HCT116 (cell line): ENCODE results near the gene TSPAN15. TPM values are rescaled to one million over a fixed set of nuclear protein-coding genes. Genes with fewer than 3 reads are reported as not detected.
A peak's percentile ranks its signal among the peaks of the same experiment; 100 is the strongest.

Experiments used
- ATAC-seq: fragments of 200-7000 bp; cut with Tn5 transposase; 2 replicates; pipeline ENCODE4 v1.9.1; 2020; ENCODE audit warnings: mild to moderate bottlenecking, moderate library complexity
- BruUV-seq: library from RNA; stranded (reverse); fragments of 400-500 nt; replicated peaks from 2 replicates; lab custom pipeline; 2021; lab: Mats Ljungman, UMichigan
- CTCF ChIA-PET: fragments of 300-600 bp; sonication (Branson Sonifier 250); formaldehyde crosslinking; loops from one replicate; lab custom pipeline; 2021; ENCODE audit warnings: antibody characterized with exemption; lab: Charles Lee
- POLR2A ChIA-PET: fragments of 300-600, 350-600 bp; sonication (Branson Sonifier 250); formaldehyde crosslinking; loops from one replicate; lab custom pipeline; 2021; ENCODE audit warnings: antibody characterized with exemption; lab: Charles Lee
- RAD21 ChIA-PET, 2 experiments: fragments of 300-600 bp; sonication (Branson Sonifier 250); formaldehyde crosslinking; loops; one replicate each; lab custom pipeline; 2023; ENCODE audit warnings: low total read pairs in 2 of 2; ENCODE audit not compliant: uncharacterized antibody in 2 of 2, unreplicated experiment in 2 of 2, low non-redundant PET in 1 of 2; lab: Charles Lee
- DNase-seq: peaks from one replicate; pipeline ENCODE4 v3.0.0-alpha.2; 2010; ENCODE audit warnings: low read depth, low spot score
- H2AFZ ChIP-seq: fragments of 200-600 bp; shearing (Covaris generic), sonication (generic); 2 replicates; pipeline ENCODE4 v1.6.1; 2017; ENCODE audit warnings: low read depth, mixed run types, mixed read lengths, antibody characterized with exemption, low read length; ENCODE audit not compliant: poor library complexity, severe bottlenecking
- H3K27ac ChIP-seq: 2 replicates; pipeline ENCODE4 v1.5.1; 2012; ENCODE audit warnings: low read depth, low read length
- H3K27me3 ChIP-seq: fragments of 200-600 bp; sonication (generic); 2 replicates; pipeline ENCODE4 v1.6.1; 2016; ENCODE audit warnings: mixed run types, low read length, mixed read lengths; ENCODE audit not compliant: insufficient read depth
- H3K36me3 ChIP-seq, 2 experiments: fragments of 200-500 bp in 1 of 2; fragments of 200-600 bp in 1 of 2; sonication (Bioruptor generic) in 1 of 2; sonication (generic) in 1 of 2; 2 replicates each; pipeline versions ENCODE4 v1.5.1 to v1.6.1; 2014 to 2016; ENCODE audit warnings: low read length in 2 of 2, inconsistent platforms in 1 of 2, mixed read lengths in 1 of 2, mixed run types in 1 of 2; ENCODE audit not compliant: insufficient read depth in 2 of 2, control insufficient read depth in 1 of 2
- H3K4me1 ChIP-seq, 2 experiments: fragments of 200-600 bp in 1 of 2; sonication (generic) in 1 of 2; 2 replicates each; pipeline versions ENCODE4 v1.5.1 to v1.6.1; 2012 to 2017; ENCODE audit warnings: low read length in 2 of 2, inconsistent platforms in 1 of 2, mild to moderate bottlenecking in 1 of 2, mixed read lengths in 1 of 2, mixed run types in 1 of 2, moderate library complexity in 1 of 2; ENCODE audit not compliant: insufficient read depth in 2 of 2, control insufficient read depth in 1 of 2
- H3K4me2 ChIP-seq: fragments of 200-600 bp; sonication (generic); 2 replicates; pipeline ENCODE4 v1.6.1; 2017; ENCODE audit warnings: mixed run types, low read length, mixed read lengths
- H3K4me3 ChIP-seq, 2 experiments: fragments of 200-600 bp in 1 of 2; sonication (generic) in 1 of 2; replicated peaks in 1 of 2; 2 replicates each; pipeline ENCODE4 v1.5.1; 2011 to 2016; ENCODE audit warnings: low read length in 2 of 2, control low read depth in 1 of 2, low read depth in 1 of 2, mild to moderate bottlenecking in 1 of 2, mixed read lengths in 1 of 2, mixed run types in 1 of 2
- H3K79me2 ChIP-seq: fragments of 200-600 bp; sonication (generic); 2 replicates; pipeline ENCODE4 v1.6.1; 2017; ENCODE audit warnings: mild to moderate bottlenecking, mixed run types, low read length, moderate library complexity, mixed read lengths; ENCODE audit not compliant: insufficient read depth
- H3K9ac ChIP-seq: fragments of 200-600 bp; sonication (generic); 2 replicates; pipeline ENCODE4 v1.6.1; 2016; ENCODE audit warnings: low read length, mixed read lengths
- H3K9me2 ChIP-seq: fragments of 200-600 bp; sonication (generic), shearing (Covaris generic); 2 replicates; pipeline ENCODE4 v1.6.1; 2017; ENCODE audit warnings: mixed run types, mild to moderate bottlenecking, moderate library complexity; ENCODE audit not compliant: insufficient read depth
- H3K9me3 ChIP-seq, 2 experiments: fragments of 200-500 bp in 1 of 2; fragments of 200-600 bp in 1 of 2; sonication (Bioruptor generic) in 1 of 2; sonication (generic) in 1 of 2; 2 replicates each; pipeline ENCODE4 v1.6.1; 2014 to 2017; ENCODE audit warnings: low read length in 2 of 2, mixed read lengths in 2 of 2, inconsistent platforms in 1 of 2, low read depth in 1 of 2, mild to moderate bottlenecking in 1 of 2, mixed run types in 1 of 2, moderate library complexity in 1 of 2; ENCODE audit not compliant: control insufficient read depth in 1 of 2, insufficient read depth in 1 of 2
- H4K20me1 ChIP-seq: fragments of 200-600 bp; sonication (generic), shearing (Covaris generic); 2 replicates; pipeline ENCODE4 v1.6.1; 2017; ENCODE audit warnings: mixed run types, mild to moderate bottlenecking, moderate library complexity; ENCODE audit not compliant: insufficient read depth
- ATF3 ChIP-seq: IDR thresholded peaks from 2 replicates; pipeline ENCODE4 v1.6.1; 2012
- CBX3 ChIP-seq: IDR thresholded peaks from 2 replicates; pipeline ENCODE4 v1.6.1; 2012; ENCODE audit warnings: low read depth
- CEBPB ChIP-seq: IDR thresholded peaks from 2 replicates; pipeline ENCODE4 v1.6.1; 2012; ENCODE audit warnings: low read depth
- CTCF ChIP-seq, 3 experiments: fragments of 200-600 bp in 1 of 3; sonication (generic) in 1 of 3; IDR thresholded peaks in 2 of 3; conservative IDR thresholded peaks in 1 of 3; 2 replicates each; pipeline ENCODE4 v1.5.1; 2012 to 2017; ENCODE audit warnings: low read depth in 2 of 3, low read length in 2 of 3, antibody characterized with exemption in 1 of 3, borderline replicate concordance in 1 of 3, control low read depth in 1 of 3, mild to moderate bottlenecking in 1 of 3, mixed read lengths in 1 of 3, mixed run types in 1 of 3, moderate library complexity in 1 of 3; ENCODE audit not compliant: insufficient read depth in 1 of 3
- ELF1 ChIP-seq: IDR thresholded peaks from 2 replicates; pipeline ENCODE4 v1.6.1; 2012; ENCODE audit warnings: low read depth, borderline replicate concordance
- EZH2phosphoT487 ChIP-seq: fragments of 200-600 bp; IDR thresholded peaks from 2 replicates; pipeline ENCODE4 v1.6.1; 2018; ENCODE audit warnings: antibody characterized with exemption, borderline replicate concordance
- FOSL1 ChIP-seq: IDR thresholded peaks from 2 replicates; pipeline ENCODE4 v1.6.1; 2012; ENCODE audit warnings: low read depth
- JUND ChIP-seq: IDR thresholded peaks from 2 replicates; pipeline ENCODE4 v1.6.1; 2012
- MAX ChIP-seq: IDR thresholded peaks from 2 replicates; pipeline ENCODE4 v1.6.1; 2012
- POLR2AphosphoS5 ChIP-seq: IDR thresholded peaks from 2 replicates; pipeline ENCODE4 v1.6.1; 2011; ENCODE audit warnings: mild to moderate bottlenecking, low read depth, low read length, moderate library complexity
- RAD21 ChIP-seq: IDR thresholded peaks from 2 replicates; pipeline ENCODE4 v1.6.1; 2012; ENCODE audit warnings: low read depth, mild to moderate bottlenecking
- SIN3A ChIP-seq: IDR thresholded peaks from 2 replicates; pipeline ENCODE4 v1.6.1; 2012; ENCODE audit warnings: low read depth
- SP1 ChIP-seq: IDR thresholded peaks from 2 replicates; pipeline ENCODE4 v1.6.1; 2012; ENCODE audit warnings: low read depth
- TCF7L2 ChIP-seq: IDR thresholded peaks from 2 replicates; pipeline ENCODE4 v1.7.0; 2011; ENCODE audit warnings: borderline replicate concordance, inconsistent platforms; ENCODE audit not compliant: insufficient read depth, insufficient read length; ENCODE audit errors: extremely low read depth
- intact Hi-C: fragments of 100-400 bp; cut with micrococcal nuclease; formaldehyde crosslinking; loops from 2 replicates; pipeline ENCODE4 v1.10.0; 2022
- total RNA-seq: library from RNA; stranded (reverse); gene quantifications from one replicate; pipeline ENCODE4 v1.2.1, GENCODE V29; 2021; ENCODE audit not compliant: unreplicated experiment

TSPAN15 gene
- total RNA-seq, 1 experiment from 2014 or later: 16.0 TPM

GRCh38 chr10:69458430-69459100 is 7.3 kb downstream of the TSPAN15 start:
- no peaks in the 10 kb centered on the region for H3K9me2 ChIP-seq
- CTCF ChIA-PET: no interaction called here
- RAD21 ChIA-PET: no interaction called here
- peak; percentile 94 for ATAC-seq
- peak overlapping the region; percentile 69 for H3K27ac ChIP-seq
- no peaks in the 10 kb centered on the region; the same call in 1 of the 2 replicates for H3K79me2 ChIP-seq
- intact Hi-C loops: loop anchor here (10.0 kb wide), 1 partner anchor 46 kb away; no protein-coding TSS in a partner anchor
- POLR2A ChIA-PET: interaction anchor here (1.4 kb wide), 1 partner anchor 12 kb away, joined by 4 read pairs; no protein-coding TSS in a partner anchor
- no peak overlapping the region for H2AFZ ChIP-seq
- H3K27me3 ChIP-seq: no peaks in the 10 kb centered on the region
- peak; percentile 63 for TF ChIP-seq MAX
- TF ChIP-seq CTCF (IDR thresholded peaks at IDR 0.05 in 2 of 3, conservative IDR thresholded peaks at IDR 0.05 in 1 of 3; ENCODE audit: borderline replicate concordance in 1 of 3, insufficient read depth in 1 of 3, low read depth in 2 of 3, low read length in 2 of 3): no peak
- TF ChIP-seq ELF1: no peak
- TF ChIP-seq FOSL1: peak; percentile 88
- no peak for TF ChIP-seq EZH2phosphoT487
- TF ChIP-seq SP1: peak; percentile 88
- peak; percentile 89 for TF ChIP-seq JUND
- peak; percentile 53 for TF ChIP-seq POLR2AphosphoS5
- TF ChIP-seq ATF3: no peak
- no peak for TF ChIP-seq CEBPB
- TF ChIP-seq SIN3A: no peak
- TF ChIP-seq RAD21: peak; percentile 32; the same call in 1 of the 2 replicates
- TF ChIP-seq TCF7L2: no peak
- TF ChIP-seq CBX3: peak; percentile 74
- peaks cover 39 to 53% of the 10 kb centered on the region in 2 experiments for H3K4me1 ChIP-seq
- H4K20me1 ChIP-seq: no peaks in the 10 kb centered on the region
- H3K9ac ChIP-seq: peak overlapping the region; percentile 51
- TSS peak; percentile 78 for BruUV-seq
- peak; percentile 82 for DNase-seq
- H3K4me3 ChIP-seq: peak overlapping the region; percentile 29 to 52
- H3K36me3 ChIP-seq: 0 out of 4 replicates have a peak, but pooled peaks cover 0 to 3% of the 10 kb centered on the region in 2 experiments
- no peaks in the 10 kb centered on the region for H3K9me3 ChIP-seq
- peak overlapping the region; percentile 85 for H3K4me2 ChIP-seq
